Measurements from ENCODE around the gene CFDP1.

- TF ChIP-seq, protein P1, sequence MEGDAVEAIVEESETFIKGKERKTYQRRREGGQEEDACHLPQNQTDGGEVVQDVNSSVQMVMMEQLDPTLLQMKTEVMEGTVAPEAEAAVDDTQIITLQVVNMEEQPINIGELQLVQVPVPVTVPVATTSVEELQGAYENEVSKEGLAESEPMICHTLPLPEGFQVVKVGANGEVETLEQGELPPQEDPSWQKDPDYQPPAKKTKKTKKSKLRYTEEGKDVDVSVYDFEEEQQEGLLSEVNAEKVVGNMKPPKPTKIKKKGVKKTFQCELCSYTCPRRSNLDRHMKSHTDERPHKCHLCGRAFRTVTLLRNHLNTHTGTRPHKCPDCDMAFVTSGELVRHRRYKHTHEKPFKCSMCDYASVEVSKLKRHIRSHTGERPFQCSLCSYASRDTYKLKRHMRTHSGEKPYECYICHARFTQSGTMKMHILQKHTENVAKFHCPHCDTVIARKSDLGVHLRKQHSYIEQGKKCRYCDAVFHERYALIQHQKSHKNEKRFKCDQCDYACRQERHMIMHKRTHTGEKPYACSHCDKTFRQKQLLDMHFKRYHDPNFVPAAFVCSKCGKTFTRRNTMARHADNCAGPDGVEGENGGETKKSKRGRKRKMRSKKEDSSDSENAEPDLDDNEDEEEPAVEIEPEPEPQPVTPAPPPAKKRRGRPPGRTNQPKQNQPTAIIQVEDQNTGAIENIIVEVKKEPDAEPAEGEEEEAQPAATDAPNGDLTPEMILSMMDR (conservative IDR thresholded peaks at IDR 0.05; ENCODE audit: low read depth, low read length): no peak
- TF ChIP-seq EZH2 (IDR thresholded peaks at IDR 0.05; ENCODE audit: borderline replicate concordance, low read depth, low read length, poor library complexity, severe bottlenecking): no peak
Measured at GRCh38 chr16:75389096-75389690, 44.1 kb downstream of the CFDP1 start.
